Measurements from ENCODE around the gene SMIM5. TPM values are rescaled to one million over a fixed set of nuclear protein-coding genes. Genes with fewer than 3 reads are reported as not detected.

SMIM5 gene
- total RNA-seq, 2 donors from 2014 or later = 6.4 to 12.0 TPM

- no peak overlapping the region for H3K27ac ChIP-seq
- TF ChIP-seq CTCF (IDR thresholded peaks at IDR 0.05) = no peak
- peaks cover 0 to 27% of the 10 kb centered on the region in 2 donors for H3K4me1 ChIP-seq
- no peaks in the 10 kb centered on the region for H3K27me3 ChIP-seq
- peaks cover 41% of the 10 kb centered on the region for H3K36me3 ChIP-seq
- no peak for DNase-seq (ENCODE audit: low spot score)
- peak overlapping the region; percentile 91 to 97 for H3K4me3 ChIP-seq
- H3K9me3 ChIP-seq = no peaks in the 10 kb centered on the region
These were observed 32.7 kb downstream of the SMIM5 start for GRCh38 chr17:75665981-75666380.

- peak within 1 kb of the TSS; percentile 82 to 87 for H3K27ac ChIP-seq
- H3K27me3 ChIP-seq = no peaks in the 10 kb centered on the region
- H3K9me3 ChIP-seq = no peaks in the 10 kb centered on the region
- peak within 1 kb of the TSS; percentile 91 to 97 for H3K4me3 ChIP-seq
- TF ChIP-seq CTCF (IDR thresholded peaks at IDR 0.05) = no peak
- DNase-seq (ENCODE audit: low spot score) = peak; percentile 99
- H3K4me1 ChIP-seq = peaks cover 0 to 29% of the 10 kb centered on the region in 2 donors
- peaks cover 41% of the 10 kb centered on the region for H3K36me3 ChIP-seq
These were observed 33.9 kb downstream of the SMIM5 start, which contains the start of the genes RECQL5 and SAP30BP for GRCh38 chr17:75666959-75667790. RECQL5 (minus strand) TSS chr17:75667154; CDS start chr17:75666557, 597 bp downstream. SAP30BP (plus strand) TSS chr17:75667338; CDS start chr17:75667373, 35 bp downstream.

- Histone ChIP-seq H3K4me1 (peaks cover 0 to 29% of the 10 kb centered on the region in 2 donors), H3K4me3 (peak overlapping the region; percentile 91 to 97), H3K9me3 (no peaks in the 10 kb centered on the region), H3K36me3 (peaks cover 43% of the 10 kb centered on the region), H3K27me3 (no peaks in the 10 kb centered on the region), H3K27ac (peak overlapping the region; percentile 82 to 87)
- TF ChIP-seq CTCF (IDR thresholded peaks at IDR 0.05) = no peak
- DNase-seq (ENCODE audit: low spot score) = no peak
These were observed 34.6 kb downstream of the SMIM5 start for GRCh38 chr17:75667825-75668224.

GRCh38 chr17:75668489-75668888, 35.3 kb downstream of the SMIM5 start:
- H3K4me3 ChIP-seq = no peak overlapping the region
- H3K4me1 ChIP-seq = peaks cover 0 to 29% of the 10 kb centered on the region in 2 donors
- H3K9me3 ChIP-seq = no peaks in the 10 kb centered on the region
- TF ChIP-seq CTCF (IDR thresholded peaks at IDR 0.05) = no peak
- DNase-seq (ENCODE audit: low spot score) = no peak
- H3K27ac ChIP-seq = no peak overlapping the region
- H3K36me3 ChIP-seq = peaks cover 48% of the 10 kb centered on the region
- H3K27me3 ChIP-seq = no peaks in the 10 kb centered on the region

- Histone ChIP-seq H3K27me3 (no peaks in the 10 kb centered on the region), H3K4me1 (peaks cover 0 to 34% of the 10 kb centered on the region in 2 donors), H3K4me3 (no peak overlapping the region), H3K9me3 (no peaks in the 10 kb centered on the region), H3K36me3 (peaks cover 55% of the 10 kb centered on the region), H3K27ac (no peak overlapping the region)
- no peak for DNase-seq (ENCODE audit: low spot score)
- no peak for TF ChIP-seq CTCF (IDR thresholded peaks at IDR 0.05)
These were observed 37.6 kb downstream of the SMIM5 start for GRCh38 chr17:75670868-75671267.

Measured in right atrium auricular region (tissue), 2 donors.